BJ (cell line): ENCODE data around the gene CANT1. TPM values are rescaled to one million over a fixed set of nuclear protein-coding genes. Genes with fewer than 3 reads are reported as not detected.

Source experiments
- CTCF ChIA-PET: fragments of 350-600 bp; formaldehyde crosslinking; extraction: SDS; loops from one replicate; lab custom pipeline; 2021; ENCODE audit warnings: antibody characterized with exemption, inconsistent platforms; lab: Yijun Ruan, JAX
- POLR2A ChIA-PET: fragments of 300-600 bp; sonication (Branson Sonifier 250); formaldehyde crosslinking; extraction: SDS; loops from one replicate; lab custom pipeline; 2021; ENCODE audit warnings: antibody characterized with exemption; lab: Charles Lee
- DNase-seq: peaks from one replicate; pipeline ENCODE4 v3.0.0-alpha.2; 2011; ENCODE audit warnings: low read depth
- H3K27me3 ChIP-seq: 2 replicates; pipeline ENCODE4 v1.6.0; 2011; ENCODE audit warnings: low read length; ENCODE audit not compliant: control insufficient read depth, insufficient read depth
- H3K36me3 ChIP-seq: 2 replicates; pipeline ENCODE4 v1.5.1; 2011; ENCODE audit warnings: low read length; ENCODE audit not compliant: control insufficient read depth, insufficient read depth
- H3K4me3 ChIP-seq: 2 replicates; pipeline ENCODE4 v1.5.1; 2011; ENCODE audit warnings: low read depth, mild to moderate bottlenecking, control low read depth, low read length
- polyA plus RNA-seq: library from polyadenylated mRNA; depleted of rRNA; stranded (reverse); fragments of >200 nt; gene quantifications from 2 replicates; pipeline ENCODE4 v1.2.3, GENCODE V29; 2011
- TF ChIP-seq, protein P1 (sequence below): IDR thresholded peaks from 2 replicates; pipeline ENCODE4 v1.5.1; 2011; ENCODE audit warnings: low read depth, mild to moderate bottlenecking, control low read depth, inconsistent platforms, low read length, moderate library complexity; ENCODE audit not compliant: insufficient read depth

Gene CANT1
- polyA plus RNA-seq, 1 experiment: 83.5 TPM

DNA sequence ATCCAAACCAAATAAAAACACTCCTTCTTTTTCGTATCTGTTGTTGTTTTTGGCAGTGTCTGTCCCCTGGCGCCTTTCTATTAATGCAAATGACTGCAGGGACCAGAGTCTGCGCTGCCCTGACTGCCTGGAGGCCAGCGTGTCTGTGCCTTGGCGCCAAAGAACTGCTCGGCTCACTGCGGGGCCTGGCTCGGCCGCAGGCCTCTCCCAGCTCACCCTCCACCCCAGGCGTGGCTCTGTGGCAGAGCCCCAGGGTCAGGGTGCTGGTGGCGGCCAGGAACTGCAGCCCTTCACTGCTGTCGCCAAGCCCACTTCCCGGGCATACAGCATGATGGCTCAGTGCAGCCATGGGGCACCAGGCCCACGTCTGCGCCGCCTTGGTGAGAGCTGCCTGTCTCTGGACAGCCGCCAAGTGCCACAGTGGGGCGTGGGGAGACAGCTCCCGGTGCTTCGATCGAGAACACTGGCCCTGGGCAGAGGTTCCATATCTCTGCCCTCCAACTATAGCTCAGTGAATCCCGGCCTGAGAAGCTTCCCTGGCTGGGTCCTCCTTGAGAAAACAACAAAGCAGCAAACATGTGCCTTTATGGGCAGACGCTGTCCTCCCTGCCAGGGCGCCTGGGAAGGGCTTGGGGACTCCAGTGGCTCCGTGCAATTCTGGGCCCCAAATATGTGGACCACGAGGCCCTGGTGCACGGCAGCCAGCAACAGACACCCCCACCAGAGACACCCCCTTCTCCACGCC lies 11.1 kb downstream of the CANT1 start:
- H3K36me3 ChIP-seq: peaks cover 28% of the 10 kb centered on the region
- DNase-seq: no peak
- TF ChIP-seq, protein P1, sequence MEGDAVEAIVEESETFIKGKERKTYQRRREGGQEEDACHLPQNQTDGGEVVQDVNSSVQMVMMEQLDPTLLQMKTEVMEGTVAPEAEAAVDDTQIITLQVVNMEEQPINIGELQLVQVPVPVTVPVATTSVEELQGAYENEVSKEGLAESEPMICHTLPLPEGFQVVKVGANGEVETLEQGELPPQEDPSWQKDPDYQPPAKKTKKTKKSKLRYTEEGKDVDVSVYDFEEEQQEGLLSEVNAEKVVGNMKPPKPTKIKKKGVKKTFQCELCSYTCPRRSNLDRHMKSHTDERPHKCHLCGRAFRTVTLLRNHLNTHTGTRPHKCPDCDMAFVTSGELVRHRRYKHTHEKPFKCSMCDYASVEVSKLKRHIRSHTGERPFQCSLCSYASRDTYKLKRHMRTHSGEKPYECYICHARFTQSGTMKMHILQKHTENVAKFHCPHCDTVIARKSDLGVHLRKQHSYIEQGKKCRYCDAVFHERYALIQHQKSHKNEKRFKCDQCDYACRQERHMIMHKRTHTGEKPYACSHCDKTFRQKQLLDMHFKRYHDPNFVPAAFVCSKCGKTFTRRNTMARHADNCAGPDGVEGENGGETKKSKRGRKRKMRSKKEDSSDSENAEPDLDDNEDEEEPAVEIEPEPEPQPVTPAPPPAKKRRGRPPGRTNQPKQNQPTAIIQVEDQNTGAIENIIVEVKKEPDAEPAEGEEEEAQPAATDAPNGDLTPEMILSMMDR: no peak
- H3K27me3 ChIP-seq: no peaks in the 10 kb centered on the region
- POLR2A ChIA-PET: interaction anchor here (0.5 kb wide), 1 partner anchor 11 kb away, joined by 3 read pairs; the partner anchor contains the start of gene CANT1
- H3K4me3 ChIP-seq: no peak overlapping the region
- CTCF ChIA-PET: interaction anchor here (0.6 to 1.1 kb wide), 3 partner anchors 22 to 543 kb away, joined by 3 read pairs; no protein-coding TSS in a partner anchor

DNA sequence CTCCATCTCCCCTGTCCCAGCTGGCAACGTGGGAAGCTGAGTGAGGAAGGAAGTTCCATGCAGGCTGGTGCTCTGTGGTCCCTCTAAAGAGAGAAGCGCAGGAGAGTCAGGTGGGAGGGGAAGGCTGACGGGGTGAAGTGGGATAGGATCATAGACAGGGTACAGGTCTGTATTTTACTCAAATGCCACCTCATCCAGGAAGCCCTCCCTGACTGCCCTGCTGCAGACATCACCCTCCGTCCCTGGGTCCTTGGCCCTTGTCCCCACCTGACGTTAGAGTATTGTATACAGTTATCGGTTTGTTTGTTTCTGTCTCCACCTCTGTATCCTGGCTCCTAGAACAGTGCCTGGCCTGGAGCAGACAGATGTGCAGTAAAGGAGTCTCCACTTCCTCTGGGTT lies 11.7 kb downstream of the CANT1 start:
- POLR2A ChIA-PET: interaction anchor here (0.5 kb wide), 1 partner anchor 12 kb away, joined by 3 read pairs; the partner anchor contains the start of gene CANT1
- TF ChIP-seq, protein P1: no peak
- H3K27me3 ChIP-seq: no peaks in the 10 kb centered on the region
- H3K36me3 ChIP-seq: peaks cover 31% of the 10 kb centered on the region
- no peak overlapping the region for H3K4me3 ChIP-seq
- CTCF ChIA-PET: interaction anchor here (0.6 to 1.1 kb wide), 3 partner anchors 23 to 543 kb away, joined by 3 read pairs; no protein-coding TSS in a partner anchor
- no peak for DNase-seq

- no peaks in the 10 kb centered on the region for H3K27me3 ChIP-seq
Observed at GRCh38 chr17:78997231-78997741, 12.3 kb downstream of the CANT1 start.

GRCh38 chr17:78996781-78997201 lies 12.8 kb downstream of the CANT1 start:
- ChIA-PET POLR2A (no interaction called here), CTCF (interaction anchor here (0.6 to 1.1 kb wide), 2 partner anchors 13 to 90 kb away, joined by 3 read pairs; partner anchors contain the start of gene CANT1)
- Histone ChIP-seq H3K4me3 (no peak overlapping the region), H3K36me3 (peaks cover 32% of the 10 kb centered on the region), H3K27me3 (no peaks in the 10 kb centered on the region)
- no peak for DNase-seq
- TF ChIP-seq, protein P1: no peak

More at GRCh38 chr17:78997231-78997741, 12.3 kb downstream of the CANT1 start:
- H3K4me3 ChIP-seq: no peak overlapping the region
- ChIA-PET CTCF (no interaction called here), POLR2A (no interaction called here)
- no peak for DNase-seq
- H3K36me3 ChIP-seq: peaks cover 31% of the 10 kb centered on the region
- TF ChIP-seq, protein P1: no peak

DNA sequence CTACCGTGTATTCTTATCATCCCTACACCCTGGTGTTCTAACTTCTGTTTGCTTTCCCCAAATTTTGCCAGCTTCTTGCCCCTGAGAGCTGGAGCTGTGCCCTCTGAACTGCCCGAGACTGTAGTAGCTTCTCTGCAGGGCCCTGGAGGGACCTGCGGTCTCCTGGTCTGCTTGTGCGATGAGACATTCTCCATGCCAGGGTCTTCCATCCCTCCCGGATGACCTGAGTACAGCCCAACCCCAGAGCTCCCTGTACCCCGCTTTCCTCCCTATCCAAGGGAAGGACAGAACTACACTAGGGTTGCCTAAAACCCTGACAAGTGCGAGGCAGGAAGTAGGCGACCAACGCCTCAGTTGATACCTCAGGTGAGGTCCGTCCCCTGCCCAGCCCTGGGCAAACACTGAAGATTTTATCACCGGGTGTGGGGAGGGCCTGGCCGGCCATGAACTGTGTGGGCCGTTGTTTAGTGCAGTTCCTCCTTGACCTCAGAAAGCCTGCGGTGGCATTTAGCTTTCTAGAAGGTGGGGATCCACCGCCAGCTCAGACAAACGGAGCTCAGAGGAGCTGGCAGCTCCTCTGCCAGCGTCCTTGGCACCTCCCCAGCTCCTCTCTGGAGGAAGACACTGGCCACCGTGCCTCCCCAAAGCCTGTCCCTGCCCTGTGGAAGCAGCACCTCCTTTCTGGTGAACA lies 13.7 kb downstream of the CANT1 start:
- DNase-seq: no peak
- POLR2A ChIA-PET: no interaction called here
- TF ChIP-seq, protein P1: no peak
- no peaks in the 10 kb centered on the region for H3K27me3 ChIP-seq
- CTCF ChIA-PET: interaction anchor here (0.6 to 1.5 kb wide), 6 partner anchors 14 to 396 kb away, joined by 3 to 4 read pairs (median 3); partner anchors contain the start of gene CANT1
- peaks cover 32% of the 10 kb centered on the region for H3K36me3 ChIP-seq
- no peak overlapping the region for H3K4me3 ChIP-seq
